HG03066 (cell line): ENCODE data around the gene C1QTNF2.
"Not testable (repeated sequence)": the region's sequence is repeated elsewhere in the genome, so short reads cannot be mapped to it uniquely, and the experiment has no call there.

ENCODE experiments used
- ATAC-seq: cut with Tn5 transposase; IDR thresholded peaks from one replicate; pipeline ENCODE4 v1.9.1; 2021; ENCODE audit warnings: low read depth; ENCODE audit not compliant: unreplicated experiment

Gene C1QTNF2

DNA sequence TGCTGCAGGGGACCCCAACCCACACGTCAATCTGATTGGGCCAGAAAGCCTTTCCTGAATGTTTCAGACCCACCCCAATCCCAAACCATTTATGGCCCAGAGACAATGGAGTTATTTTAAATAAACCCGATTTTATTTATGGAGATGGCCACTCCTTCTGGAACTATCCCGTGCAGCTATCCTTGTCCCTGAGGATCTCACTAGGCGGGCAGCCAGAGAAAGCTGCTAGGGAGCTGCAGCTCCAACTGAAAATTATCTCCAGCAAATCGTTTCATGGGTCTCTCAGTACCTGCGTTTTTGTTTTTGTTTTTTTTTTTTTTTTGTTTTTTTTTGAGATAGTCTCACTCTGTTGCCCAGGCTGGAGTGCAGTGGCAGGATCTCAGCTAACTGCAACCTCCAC, 23.0 kb downstream of the C1QTNF2 start:
- ATAC-seq: no peak

- no peak for ATAC-seq
Observed at GRCh38 chr5:160342413-160342941, 27.9 kb downstream of the C1QTNF2 start.

DNA sequence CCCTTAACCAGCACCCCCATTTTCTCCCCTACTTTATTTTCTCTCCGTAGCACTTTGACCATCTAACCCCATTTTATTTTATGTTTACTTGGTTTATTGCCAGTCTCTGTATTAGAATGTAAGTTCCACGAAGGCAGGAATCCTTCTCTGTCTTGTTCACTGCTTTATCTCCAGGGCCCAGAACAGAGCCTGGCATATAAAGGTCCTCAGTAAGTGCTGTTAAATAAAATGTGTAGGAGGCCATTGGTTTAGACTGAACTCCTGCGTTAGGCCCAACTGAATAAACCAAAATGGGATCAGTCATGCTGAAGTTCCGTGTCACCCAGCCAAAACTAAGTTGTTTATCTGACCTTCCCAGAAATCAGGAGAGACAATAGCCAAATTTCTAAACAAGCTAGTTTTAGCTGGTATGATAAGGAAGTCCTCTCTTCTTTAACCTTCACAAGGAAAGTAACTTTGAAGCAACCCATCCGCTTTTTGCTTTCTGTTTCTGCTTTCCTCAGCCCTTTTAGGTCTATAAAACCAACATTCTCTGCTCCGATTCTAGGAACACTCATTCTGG, 29.0 kb downstream of the C1QTNF2 start:
- no peak for ATAC-seq

DNA sequence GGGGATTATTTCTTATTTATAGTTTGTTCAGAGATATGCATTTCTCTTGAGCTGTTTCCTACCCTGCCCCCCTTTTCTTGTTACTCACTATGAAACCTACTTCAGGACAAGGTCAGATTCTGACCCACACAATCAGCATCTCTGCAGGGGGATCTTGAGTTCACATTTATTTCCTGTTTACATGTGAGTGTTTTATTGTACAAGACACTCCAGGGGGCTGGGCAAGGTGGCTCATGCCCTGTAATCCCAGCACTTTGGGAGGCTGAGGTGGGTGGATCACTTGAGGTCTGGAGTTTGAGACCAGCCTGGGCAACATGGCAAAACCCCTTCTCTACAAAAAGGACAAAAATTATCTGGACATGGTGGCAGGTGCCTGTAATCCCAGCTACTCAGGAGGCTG, 29.9 kb downstream of the C1QTNF2 start:
- not testable (repeated sequence) for ATAC-seq

GRCh38 chr5:160339406-160340130, 30.9 kb downstream of the C1QTNF2 start:
- no peak for ATAC-seq

DNA sequence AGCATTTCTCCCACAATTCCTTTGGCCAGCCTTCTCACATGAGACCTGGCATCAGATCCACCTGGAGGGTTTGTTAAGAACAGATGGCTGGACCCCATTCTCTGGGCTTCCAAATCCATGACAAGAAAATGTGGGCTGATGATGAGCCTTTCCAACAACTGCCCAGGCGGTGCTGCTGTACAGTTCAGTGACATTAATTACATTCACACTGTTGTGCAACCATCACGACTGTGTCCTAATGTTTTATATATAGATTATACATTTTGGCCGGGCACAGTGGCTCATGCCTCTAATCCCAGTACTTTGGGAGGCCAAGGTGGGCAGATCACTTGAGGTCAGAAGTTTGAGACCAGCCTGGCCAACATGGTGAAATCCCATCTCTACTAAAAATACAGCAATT, 35.7 kb downstream of the C1QTNF2 start:
- not testable (repeated sequence) for ATAC-seq

DNA sequence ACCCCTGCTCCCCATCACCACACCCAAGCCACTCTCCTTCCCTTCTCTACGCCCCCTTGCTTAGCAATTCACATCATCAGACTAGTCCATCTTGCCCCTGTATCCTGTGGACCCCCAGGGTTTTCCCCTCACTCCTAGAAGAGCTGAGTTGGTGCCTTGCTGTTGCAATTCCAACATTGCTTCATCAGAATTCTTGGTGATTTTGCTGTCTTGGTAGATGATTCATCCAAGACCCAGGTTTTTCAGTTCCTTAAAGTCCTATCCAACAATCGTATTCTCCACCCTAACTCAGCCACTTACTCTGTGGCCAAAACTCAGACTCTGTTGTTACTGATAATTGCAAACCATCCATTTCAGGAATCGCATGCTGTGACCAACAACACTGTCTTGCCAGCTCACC, 36.7 kb downstream of the C1QTNF2 start:
- no peak for ATAC-seq

DNA sequence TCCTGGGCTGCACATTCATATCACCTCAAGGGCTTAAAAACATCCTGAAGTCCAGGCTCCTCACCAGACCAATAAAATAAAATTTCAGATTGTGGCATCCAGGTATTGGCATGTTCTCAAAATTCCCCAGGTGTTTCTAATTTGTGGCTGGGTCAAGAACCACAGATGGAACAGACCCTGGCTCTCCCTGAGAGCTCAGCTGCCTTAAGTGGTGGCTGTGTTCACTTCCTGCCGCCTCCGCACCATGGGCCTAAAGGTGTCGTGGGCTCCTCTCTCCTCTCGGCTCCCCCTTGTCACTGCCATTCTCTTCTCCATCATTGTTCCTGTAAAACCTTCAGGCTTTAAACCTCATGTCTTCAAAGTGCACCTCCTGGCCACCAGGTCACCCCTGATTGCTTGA, 40.2 kb downstream of the C1QTNF2 start:
- no peak for ATAC-seq

DNA sequence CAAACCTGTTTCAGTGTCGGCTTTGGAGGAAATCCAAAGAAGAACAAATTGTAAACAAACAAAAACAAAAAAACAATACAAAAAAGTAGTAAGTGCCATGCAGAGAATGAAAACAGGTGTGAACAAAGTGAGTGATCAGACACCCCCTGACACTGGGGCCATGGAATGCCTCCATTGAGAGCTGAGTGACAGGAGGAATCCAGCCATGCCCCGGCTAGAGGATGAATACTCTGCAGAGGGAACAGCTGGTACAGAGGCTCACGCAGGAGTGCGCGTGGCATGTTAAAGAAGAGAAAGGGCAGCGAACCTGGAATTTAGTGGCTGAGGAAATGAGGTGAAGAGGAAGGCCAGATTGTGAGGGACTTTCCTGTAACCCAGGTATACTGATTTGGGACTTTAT, 42.6 kb downstream of the C1QTNF2 start:
- ATAC-seq: no peak

DNA sequence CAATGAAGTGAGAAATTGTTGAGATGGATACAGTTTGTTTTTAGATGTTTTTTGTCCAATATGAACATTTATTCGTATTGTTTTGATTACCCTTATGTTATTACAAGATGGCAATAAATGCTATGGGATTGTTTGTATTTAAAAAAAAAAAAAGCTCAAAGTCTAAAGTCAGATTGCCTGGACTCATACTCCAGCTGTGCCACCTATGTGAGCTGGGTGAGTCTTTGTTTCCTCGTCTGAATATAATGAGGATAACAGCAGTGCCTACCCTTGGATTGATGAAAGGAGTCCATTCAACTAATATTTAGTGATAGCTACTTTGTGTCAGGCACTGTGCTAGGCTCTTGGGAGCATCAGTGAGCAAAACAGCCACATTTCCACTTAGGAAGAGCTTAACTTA, 43.4 kb downstream of the C1QTNF2 start:
- no peak for ATAC-seq

GRCh38 chr5:160325716-160326115, 44.7 kb downstream of the C1QTNF2 start:
- no peak for ATAC-seq

GRCh38 chr5:160324886-160325285, 45.5 kb downstream of the C1QTNF2 start:
- ATAC-seq: no peak

- no peak for ATAC-seq
Observed at GRCh38 chr5:160318409-160318808, 52.0 kb downstream of the C1QTNF2 start.

DNA sequence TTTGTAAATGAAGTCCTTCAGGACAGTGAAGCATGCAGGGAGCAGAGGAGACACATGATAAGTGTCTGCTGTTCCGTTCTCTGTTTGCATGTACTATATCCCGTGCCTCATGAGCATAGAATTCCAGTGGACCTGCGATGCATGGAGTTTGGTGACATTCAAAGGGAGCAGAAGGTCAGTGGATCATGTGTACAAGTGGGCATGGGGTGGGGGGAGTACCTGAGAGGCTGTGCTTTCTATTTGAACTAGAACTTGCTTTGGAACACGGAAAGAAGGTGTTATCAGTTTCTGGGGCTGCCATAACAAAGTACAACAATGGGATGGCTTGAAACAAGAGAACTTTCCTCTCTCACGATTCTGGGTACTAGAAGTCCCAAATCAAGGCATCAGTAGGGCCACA, 53.0 kb downstream of the C1QTNF2 start:
- ATAC-seq: no peak

DNA sequence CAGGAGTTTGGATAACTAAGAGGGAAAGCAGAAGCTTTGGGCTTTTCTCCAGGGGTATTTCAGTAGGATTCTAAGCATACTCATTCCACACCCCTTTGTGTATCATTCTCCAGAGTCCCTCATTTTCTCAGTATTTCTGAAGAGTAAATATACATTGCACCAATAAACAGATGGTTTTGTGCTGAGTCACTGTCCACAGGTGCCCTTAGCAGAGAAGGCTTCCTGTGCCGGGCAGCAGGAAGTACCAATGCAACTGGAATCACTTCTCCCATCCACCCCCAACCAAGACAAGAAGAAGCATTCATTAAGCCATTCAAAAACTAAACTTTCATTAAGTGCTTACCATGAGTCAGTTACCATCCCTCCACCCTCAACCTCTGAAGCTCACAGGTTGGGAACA, 54.5 kb downstream of the C1QTNF2 start:
- ATAC-seq: no peak

- ATAC-seq: no peak
Observed at GRCh38 chr5:160312960-160313727, 57.3 kb downstream of the C1QTNF2 start.

DNA sequence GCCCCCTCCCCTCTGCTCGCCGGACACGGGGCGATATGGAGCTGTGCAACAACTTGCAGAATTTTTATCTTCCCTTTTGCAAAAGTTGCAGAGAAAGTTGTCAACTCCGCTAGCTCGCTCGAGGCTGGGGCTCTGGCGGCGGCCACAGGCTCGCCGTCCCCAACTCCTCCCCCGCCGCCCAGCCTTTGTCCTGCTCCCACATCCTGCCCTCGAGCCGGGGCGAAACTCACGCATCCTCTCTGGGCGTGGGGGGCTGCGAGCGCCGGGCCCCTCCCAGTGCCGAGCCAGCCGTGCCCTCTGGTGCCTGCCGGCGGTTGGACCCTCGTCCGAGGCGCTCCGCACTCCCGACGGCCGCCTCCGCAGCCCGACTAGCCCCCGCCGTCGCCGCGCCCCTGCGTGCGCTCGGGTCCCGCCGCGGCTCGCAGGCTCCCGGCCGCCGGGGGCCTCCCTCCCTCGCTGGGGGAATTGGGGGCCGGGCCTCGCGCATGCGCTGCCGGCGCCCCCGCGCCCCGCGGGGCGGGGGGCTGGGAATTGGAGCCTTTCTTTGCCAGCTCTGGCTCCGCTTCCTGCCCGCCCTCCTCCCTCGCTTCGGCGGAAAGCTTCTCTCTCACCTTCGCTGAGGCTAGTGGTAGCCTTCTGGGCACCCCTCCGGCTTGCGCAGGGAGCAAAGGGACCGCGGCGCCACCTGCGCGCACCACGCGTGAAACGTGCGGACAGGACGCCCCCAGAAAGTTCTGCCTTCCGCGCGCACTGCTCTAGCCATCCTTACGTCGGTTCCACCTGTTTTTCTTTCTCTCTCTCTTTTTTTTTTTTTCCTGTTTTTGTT, 58.1 kb downstream of the C1QTNF2 start, which contains the start of gene CCNJL:
Gene CCNJL (minus strand): TSS at position 431 of the 826 bp plus-strand sequence. CDS start 641 bp downstream, outside the sequence.
- ATAC-seq: peak; percentile 51

GRCh38 chr5:160311491-160312133, 58.8 kb downstream of the C1QTNF2 start:
- peak; percentile 34 for ATAC-seq

DNA sequence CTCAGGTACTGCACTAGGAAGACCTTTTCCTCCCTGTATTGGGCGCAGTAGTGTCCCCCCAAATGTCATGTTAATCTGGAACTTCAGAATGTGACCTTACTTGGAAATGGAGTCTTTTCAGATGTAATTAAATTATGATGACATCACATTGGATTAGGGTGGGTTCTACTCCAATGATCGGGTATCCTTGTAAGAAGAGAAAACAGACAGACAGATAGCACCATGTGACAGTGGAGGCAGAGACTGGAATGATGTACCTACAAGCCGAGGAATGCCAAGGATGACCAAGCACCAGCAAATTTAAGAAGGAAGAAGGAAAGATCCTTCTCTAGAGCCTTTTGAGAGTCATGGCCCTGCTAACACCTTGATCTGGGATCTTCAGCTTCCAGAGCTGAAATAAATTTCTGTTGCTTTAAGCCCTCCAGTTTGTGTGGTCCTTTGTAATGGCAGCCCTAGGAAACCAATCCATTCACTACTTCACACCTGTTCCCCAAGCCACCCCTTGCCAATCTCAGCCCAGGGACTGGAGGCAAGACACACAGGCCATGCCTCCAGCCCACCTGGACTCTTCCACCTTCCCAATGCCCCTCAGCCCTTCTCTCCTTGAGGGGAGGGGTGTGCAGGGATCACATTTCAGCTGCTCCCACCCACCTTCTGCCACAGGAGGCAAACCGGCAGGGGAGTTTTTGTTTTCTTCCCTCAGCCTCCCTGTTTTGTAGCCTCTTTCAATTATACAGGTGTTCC, 59.7 kb downstream of the C1QTNF2 start:
- ATAC-seq: no peak
